Esophagus squamous epithelium (tissue), 5 donors: ENCODE data around the gene ADAMTS7. TPM values are rescaled to one million over a fixed set of nuclear protein-coding genes. Genes with fewer than 3 reads are reported as not detected.
"Not testable (repeated sequence)": the region's sequence is repeated elsewhere in the genome, so short reads cannot be mapped to it uniquely, and the experiment has no call there.

ENCODE experiments used
- DNase-seq: peaks from one replicate; lab custom pipeline; 2025; lab: John Stamatoyannopoulos, UW
- H3K27ac ChIP-seq, 4 donors: fragments of 200-600 bp; sonication (generic); one replicate each; pipeline ENCODE4 v1.5.1; 2016 to 2019; ENCODE audit warnings: mild to moderate bottlenecking in 1 of 4
- H3K27me3 ChIP-seq, 4 donors: fragments of 200-600 bp; sonication (generic); 1 replicate in 3 of 4; 2 replicates in 1 of 4; pipeline versions ENCODE4 v1.5.1 to v1.6.0; 2017 to 2021; ENCODE audit warnings: antibody characterized with exemption in 1 of 4
- H3K36me3 ChIP-seq, 3 donors: fragments of 200-600 bp; sonication (generic); one replicate each; pipeline ENCODE4 v1.5.1; 2016 to 2019
- H3K4me1 ChIP-seq, 3 donors: fragments of 200-600 bp; sonication (generic); one replicate each; pipeline ENCODE4 v1.5.1; 2017 to 2019
- H3K4me3 ChIP-seq, 4 donors: fragments of 200-600 bp; sonication (generic); 1 replicate in 3 of 4; 2 replicates in 1 of 4; pipeline ENCODE4 v1.5.1; 2016 to 2019; ENCODE audit warnings: mild to moderate bottlenecking in 2 of 4, moderate library complexity in 1 of 4
- H3K9me3 ChIP-seq, 3 donors: fragments of 200-600 bp; sonication (generic); one replicate each; pipeline ENCODE4 v1.5.1; 2016 to 2019
- POLR2A ChIP-seq, 4 donors: fragments of 450-650 bp; IDR thresholded peaks; one replicate each; pipeline ENCODE4 v1.6.1; 2017; ENCODE audit warnings: antibody characterized with exemption in 4 of 4, mild to moderate bottlenecking in 4 of 4, moderate library complexity in 3 of 4
- WGBS, 2 donors: methylation state at CpG; one replicate each; pipeline ENCODE4 v1.1.5; 2018; 5-methylcytosine and 5-hydroxymethylcytosine counted together
- intact Hi-C: fragments of 100-400 bp; cut with DNase I; formaldehyde crosslinking; loops from one replicate; pipeline ENCODE4 v1.15.0; 2022
- total RNA-seq, 4 donors: library from RNA; depleted of rRNA; stranded (reverse); fragments of >200 nt; gene quantifications; one replicate each; pipeline ENCODE4 v1.1.0, GENCODE V29; 2016
- TF ChIP-seq, protein P1 (sequence below), 6 experiments: fragments of 450-650 bp in 4 of 6; fragments of 200-600 bp in 2 of 6; sonication (generic) in 2 of 6; IDR thresholded peaks; one replicate each; pipeline ENCODE4 v1.5.1; 2016 to 2019; ENCODE audit warnings: antibody characterized with exemption in 6 of 6, mild to moderate bottlenecking in 4 of 6, moderate library complexity in 4 of 6
- donor health status: DM: yes; HTN: yes; CAD: no.

Gene ADAMTS7
- total RNA-seq, 4 donors from 2014 or later: 0.42 to 0.76 (median 0.56) TPM

DNA sequence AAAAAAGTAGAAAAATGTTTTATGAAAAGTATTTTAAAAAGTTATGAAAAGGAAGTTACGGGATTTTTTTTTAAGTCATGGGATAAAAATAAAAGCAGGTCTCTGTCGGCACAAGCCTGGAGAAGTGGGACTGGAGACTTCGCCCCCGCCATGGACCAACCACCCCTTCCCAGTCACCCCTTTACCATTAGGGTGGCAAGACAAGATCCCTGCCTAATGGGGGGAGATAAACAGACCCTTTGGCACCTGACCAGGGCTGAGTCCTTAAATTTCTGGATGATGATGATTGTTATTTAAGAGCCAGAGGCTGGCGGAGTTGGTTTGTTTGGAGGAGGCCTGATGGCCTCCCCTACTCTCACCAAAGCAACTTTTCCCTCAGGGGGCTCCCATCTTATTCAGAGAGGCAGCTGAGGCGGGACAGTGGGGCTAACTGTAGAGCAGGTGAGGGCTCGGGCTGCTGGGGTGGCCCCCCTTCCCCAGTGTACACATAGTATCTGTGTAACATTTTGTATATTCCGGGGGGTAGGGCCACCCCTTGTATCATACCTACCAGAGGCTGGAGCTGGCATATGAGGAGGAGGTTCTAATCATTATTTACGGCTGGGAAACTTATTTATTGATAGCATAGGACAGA, 74.0 kb downstream of the ADAMTS7 start:
- H3K27me3 ChIP-seq: peaks cover 0 to 14% (median 0%) of the 10 kb centered on the region in 4 donors
- no peak overlapping the region for H3K27ac ChIP-seq
- DNase-seq: no peak
- H3K4me1 ChIP-seq: no peaks in the 10 kb centered on the region
- WGBS, 2 donors: 66 to 76% methylated on average over 7 of the region's 9 CpGs
- TF ChIP-seq POLR2A (IDR thresholded peaks at IDR 0.05): no peak
- TF ChIP-seq, protein P1, sequence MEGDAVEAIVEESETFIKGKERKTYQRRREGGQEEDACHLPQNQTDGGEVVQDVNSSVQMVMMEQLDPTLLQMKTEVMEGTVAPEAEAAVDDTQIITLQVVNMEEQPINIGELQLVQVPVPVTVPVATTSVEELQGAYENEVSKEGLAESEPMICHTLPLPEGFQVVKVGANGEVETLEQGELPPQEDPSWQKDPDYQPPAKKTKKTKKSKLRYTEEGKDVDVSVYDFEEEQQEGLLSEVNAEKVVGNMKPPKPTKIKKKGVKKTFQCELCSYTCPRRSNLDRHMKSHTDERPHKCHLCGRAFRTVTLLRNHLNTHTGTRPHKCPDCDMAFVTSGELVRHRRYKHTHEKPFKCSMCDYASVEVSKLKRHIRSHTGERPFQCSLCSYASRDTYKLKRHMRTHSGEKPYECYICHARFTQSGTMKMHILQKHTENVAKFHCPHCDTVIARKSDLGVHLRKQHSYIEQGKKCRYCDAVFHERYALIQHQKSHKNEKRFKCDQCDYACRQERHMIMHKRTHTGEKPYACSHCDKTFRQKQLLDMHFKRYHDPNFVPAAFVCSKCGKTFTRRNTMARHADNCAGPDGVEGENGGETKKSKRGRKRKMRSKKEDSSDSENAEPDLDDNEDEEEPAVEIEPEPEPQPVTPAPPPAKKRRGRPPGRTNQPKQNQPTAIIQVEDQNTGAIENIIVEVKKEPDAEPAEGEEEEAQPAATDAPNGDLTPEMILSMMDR (IDR thresholded peaks at IDR 0.05): no peak
- H3K4me3 ChIP-seq: no peak overlapping the region
- intact Hi-C loops: no loop called here
- no peaks in the 10 kb centered on the region for H3K9me3 ChIP-seq
- no peaks in the 10 kb centered on the region for H3K36me3 ChIP-seq

DNA sequence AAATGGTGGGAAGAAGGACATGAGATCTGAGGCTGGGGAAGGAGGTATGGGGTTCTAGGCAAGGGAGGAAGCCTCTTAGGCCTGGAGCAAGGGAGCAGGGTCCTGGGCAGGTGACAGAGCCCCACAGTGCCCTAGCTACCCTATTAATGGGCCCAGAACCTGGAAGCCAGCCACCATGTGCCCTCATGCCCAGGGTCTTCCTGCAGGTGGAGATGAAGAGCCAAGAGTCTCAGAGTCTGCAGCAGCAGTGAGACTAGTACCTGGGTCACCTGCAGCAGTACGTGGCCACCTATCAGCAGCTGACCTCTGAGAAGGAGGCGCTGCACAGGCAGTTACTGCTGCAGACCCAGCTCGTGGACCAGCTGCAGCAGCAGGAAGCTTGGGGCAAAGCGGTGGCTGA, 75.0 kb downstream of the ADAMTS7 start:
- WGBS, 2 donors: 82 to 100% methylated on average over 2 to 4 of the region's 4 CpGs
- DNase-seq, intact Hi-C loops, H3K36me3 ChIP-seq, H3K4me1 ChIP-seq, H3K9me3 ChIP-seq, H3K27ac ChIP-seq, H3K4me3 ChIP-seq: not testable (repeated sequence)
- H3K27me3 ChIP-seq: peaks cover 0 to 14% (median 0%) of the 10 kb centered on the region in 4 donors

DNA sequence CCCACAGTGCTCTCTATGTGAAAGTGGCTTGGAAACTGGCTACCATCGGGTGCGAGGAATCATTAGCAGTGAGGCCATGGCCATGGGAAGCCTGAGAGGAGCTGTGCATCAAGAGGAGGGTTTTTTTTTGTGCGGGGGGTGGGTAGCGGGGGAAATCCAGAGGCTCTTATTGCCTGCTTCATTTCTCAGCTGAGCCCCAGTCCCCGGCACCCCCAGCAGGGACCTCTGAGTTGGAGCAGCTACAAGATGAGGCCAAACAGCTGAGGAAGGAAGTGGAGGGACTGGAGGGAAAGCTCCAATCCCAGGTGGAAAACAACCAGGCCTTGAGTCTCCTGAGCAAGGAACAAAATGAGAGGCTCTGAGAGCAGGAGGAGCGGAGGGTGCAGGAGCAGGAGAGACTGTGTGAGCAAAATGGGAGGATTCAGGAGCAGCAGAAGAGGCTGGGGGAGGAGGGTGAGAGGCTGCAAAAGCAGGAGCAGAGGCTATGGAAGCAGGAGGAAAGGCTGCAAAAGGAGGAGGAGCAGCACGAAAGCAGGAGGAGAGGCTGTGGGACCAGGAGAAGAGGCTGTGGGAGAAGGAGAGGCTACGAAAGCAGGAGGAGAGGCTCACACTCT, 76.7 kb downstream of the ADAMTS7 start:
- TF ChIP-seq, protein P1 (IDR thresholded peaks at IDR 0.05): no peak
- TF ChIP-seq POLR2A (IDR thresholded peaks at IDR 0.05): no peak
- Histone ChIP-seq H3K9me3 (no peaks in the 10 kb centered on the region), H3K27ac (no peak overlapping the region), H3K4me1 (no peaks in the 10 kb centered on the region), H3K36me3 (no peaks in the 10 kb centered on the region), H3K27me3 (peaks cover 0 to 9% (median 0%) of the 10 kb centered on the region in 4 donors), H3K4me3 (no peak overlapping the region)
- 74 to 77% methylated on average over 7 to 8 of the region's 8 CpGs for WGBS, 2 donors
- no peak for DNase-seq
- intact Hi-C loops: no loop called here

DNA sequence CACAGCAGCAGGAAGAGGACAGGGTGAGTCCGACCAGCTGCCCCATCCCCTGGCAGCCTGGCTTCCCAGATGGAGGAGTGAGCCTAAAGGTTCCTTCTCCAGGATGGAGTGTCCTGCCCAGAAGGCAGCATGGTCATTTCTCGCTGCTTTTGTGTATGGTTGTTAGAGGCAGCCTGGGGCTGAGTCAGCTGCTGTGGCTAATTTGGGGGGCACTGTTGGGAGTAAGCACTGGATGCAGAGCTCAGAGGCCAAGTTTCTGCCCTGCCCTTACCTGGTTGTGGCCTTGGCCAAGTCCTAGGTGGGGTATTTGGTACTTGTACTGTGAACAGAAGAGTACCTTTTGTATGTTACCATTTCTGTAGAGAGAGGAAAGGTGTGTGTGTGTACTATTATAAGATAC, 78.6 kb downstream of the ADAMTS7 start:
- Histone ChIP-seq H3K4me1 (no peaks in the 10 kb centered on the region), H3K36me3 (no peaks in the 10 kb centered on the region), H3K4me3 (no peak overlapping the region), H3K27ac (no peak overlapping the region), H3K27me3 (peaks cover 0 to 3% (median 0%) of the 10 kb centered on the region in 4 donors), H3K9me3 (no peaks in the 10 kb centered on the region)
- TF ChIP-seq, protein P1 (IDR thresholded peaks at IDR 0.05): no peak
- TF ChIP-seq POLR2A (IDR thresholded peaks at IDR 0.05): no peak
- WGBS, 2 donors: 100% methylated on average over 1 of the region's 2 CpGs; no CpG with 5 or more reads in 1 of the 2 donors
- intact Hi-C loops: no loop called here
- no peak for DNase-seq

DNA sequence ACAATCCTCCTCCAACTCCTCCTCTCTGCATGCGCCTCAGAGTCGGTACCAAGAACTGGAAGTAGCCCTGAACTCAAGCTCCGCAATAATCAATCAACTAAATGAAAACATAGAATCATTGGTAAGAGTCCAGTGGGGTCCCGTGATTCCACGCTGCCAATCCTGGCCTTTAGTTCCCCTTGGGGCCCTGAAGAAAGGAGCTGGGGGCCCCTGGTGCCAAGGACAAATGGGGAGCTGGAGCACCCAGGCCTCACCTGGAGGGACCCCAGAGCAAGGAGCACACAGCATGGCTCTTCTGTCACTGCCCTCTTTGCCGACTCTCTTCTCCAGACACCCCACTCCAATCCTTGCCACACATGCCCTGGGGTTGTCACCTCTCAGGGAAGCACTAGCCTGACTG, 80.3 kb downstream of the ADAMTS7 start:
- H3K4me1 ChIP-seq: no peaks in the 10 kb centered on the region
- H3K4me3 ChIP-seq: no peak overlapping the region
- H3K27me3 ChIP-seq: peaks cover 0 to 3% (median 0%) of the 10 kb centered on the region in 4 donors
- no peaks in the 10 kb centered on the region for H3K36me3 ChIP-seq
- no peak for DNase-seq
- 69 to 96% methylated on average over 5 to 6 of the region's 6 CpGs for WGBS, 2 donors
- no peaks in the 10 kb centered on the region for H3K9me3 ChIP-seq
- TF ChIP-seq, protein P1 (IDR thresholded peaks at IDR 0.05): no peak
- TF ChIP-seq POLR2A (IDR thresholded peaks at IDR 0.05): no peak
- H3K27ac ChIP-seq: no peak overlapping the region
- intact Hi-C loops: no loop called here

DNA sequence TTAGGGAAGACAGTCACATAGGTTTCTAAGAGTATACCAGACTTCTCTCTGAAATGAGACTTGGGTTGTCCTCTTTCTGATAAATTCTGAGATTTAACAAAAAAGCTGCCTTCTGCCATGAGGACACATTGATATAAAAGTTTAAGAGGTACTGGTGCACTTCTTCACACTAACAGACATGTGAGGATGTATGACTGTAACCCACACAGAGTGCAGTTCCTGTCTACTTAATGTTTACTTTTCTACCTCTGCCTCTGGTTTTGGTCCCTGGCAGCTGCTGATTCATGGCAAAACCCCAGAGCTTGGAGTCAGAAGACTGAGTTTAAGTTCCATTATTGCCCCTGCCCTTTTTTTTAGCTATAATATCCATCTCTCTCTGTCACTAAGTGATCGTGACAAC, 82.8 kb downstream of the ADAMTS7 start:
- H3K4me1 ChIP-seq, H3K9me3 ChIP-seq, H3K4me3 ChIP-seq, H3K36me3 ChIP-seq, H3K27ac ChIP-seq, intact Hi-C loops, DNase-seq, H3K27me3 ChIP-seq: not testable (repeated sequence)
- WGBS, 2 donors: 29 to 31% methylated on average over 1 of the region's 1 CpG
